A549 (cell line): ENCODE results near the gene RNF2. TPM values are rescaled to one million over a fixed set of nuclear protein-coding genes. Genes with fewer than 3 reads are reported as not detected.

ENCODE experiments used
- ATAC-seq, 2 experiments: fragments of 200-7000 bp in 1 of 2; fragments of >200 bp in 1 of 2; cut with Nextera tagmentation in 1 of 2; cut with Tn5 transposase in 1 of 2; 3 replicates each; pipeline versions ENCODE4 v1.8.0 to v1.9.1; 2018 to 2020; ENCODE audit warnings: mild to moderate bottlenecking in 1 of 2, moderate library complexity in 1 of 2
- CTCF ChIA-PET: fragments of 300-600 bp; sonication (Branson Sonifier 250); formaldehyde crosslinking; extraction: SDS; loops from one replicate; lab custom pipeline; 2021; ENCODE audit warnings: antibody characterized with exemption, inconsistent platforms; lab: Yijun Ruan, JAX
- POLR2A ChIA-PET: fragments of 350-600 bp; formaldehyde crosslinking; extraction: SDS; loops from one replicate; lab custom pipeline; 2021; ENCODE audit warnings: antibody characterized with exemption, inconsistent platforms; lab: Yijun Ruan, JAX
- DNase-seq, 2 experiments: peaks; one replicate each; pipeline versions ENCODE4 v3.0.0 to v3.0.0-alpha.2; 2011 to 2016; ENCODE audit warnings: low read depth in 1 of 2, low spot score in 1 of 2
- FAIRE-seq: peaks from 2 replicates; lab custom pipeline; 2011; peaks lifted over from hg19 to GRCh38; lab: Jason Lieb, UNC
- H3K27ac ChIP-seq, 2 experiments: fragments of >200 bp; sonication (Bioruptor Twin); formaldehyde crosslinking; 3 replicates each; pipeline ENCODE4 v1.5.1; 2016 to 2017
- H3K4me1 ChIP-seq: fragments of >200 bp; sonication (Bioruptor Twin); formaldehyde crosslinking; 3 replicates; pipeline ENCODE4 v1.6.1; 2016
- H3K4me2 ChIP-seq: fragments of >200 bp; sonication (Bioruptor Twin); formaldehyde crosslinking; 3 replicates; pipeline ENCODE4 v1.6.1; 2016
- H3K4me3 ChIP-seq: fragments of >200 bp; sonication (Bioruptor Twin); formaldehyde crosslinking; 3 replicates; pipeline ENCODE4 v1.5.1; 2016
- H3K9me3 ChIP-seq: fragments of >200 bp; sonication (Bioruptor Twin); formaldehyde crosslinking; 3 replicates; pipeline ENCODE4 v1.6.1; 2016
- BHLHE40 ChIP-seq: IDR thresholded peaks from 2 replicates; pipeline ENCODE4 v1.6.1; 2012; ENCODE audit warnings: low read depth, low read length, inconsistent platforms
- CBX8 ChIP-seq: fragments of 200-600 bp; sonication (generic); IDR thresholded peaks from 2 replicates; pipeline ENCODE4 v1.6.1; 2016
- CHD4 ChIP-seq: fragments of 200-600 bp; sonication (generic); IDR thresholded peaks from 2 replicates; pipeline ENCODE4 v1.6.1; 2016; ENCODE audit warnings: antibody characterized with exemption, mild to moderate bottlenecking, borderline replicate concordance
- E2F6 ChIP-seq: IDR thresholded peaks from 2 replicates; pipeline ENCODE4 v1.6.1; 2012; ENCODE audit warnings: low read depth, borderline replicate concordance
- FOXS1 ChIP-seq: fragments of 250-450 bp; sonication (Bioruptor Pico); IDR thresholded peaks from 2 replicates; pipeline ENCODE4 v1.5.0; 2020; ENCODE audit warnings: mild to moderate bottlenecking, moderate library complexity
- HES2 ChIP-seq: fragments of >200 bp; sonication (Bioruptor Twin); formaldehyde crosslinking; IDR thresholded peaks from 2 replicates; pipeline ENCODE4 v1.6.1; 2016
- HOXB13 ChIP-seq: fragments of 250-450 bp; sonication (Bioruptor Pico); IDR thresholded peaks from 2 replicates; pipeline ENCODE4 v1.5.0; 2020; ENCODE audit warnings: low read depth, mild to moderate bottlenecking, moderate library complexity
- JUN ChIP-seq, 2 experiments: fragments of >200 bp; sonication (Bioruptor Twin); formaldehyde crosslinking; IDR thresholded peaks; 2 replicates in 1 of 2; 3 replicates in 1 of 2; pipeline ENCODE4 v1.6.1; 2016 to 2017
- MAFK ChIP-seq: fragments of 450-650 bp; IDR thresholded peaks from 2 replicates; pipeline ENCODE4 v1.6.1; 2014; ENCODE audit not compliant: partially characterized antibody
- NFE2L2 ChIP-seq: fragments of 150-350 bp; conservative IDR thresholded peaks from 2 replicates; pipeline ENCODE4 v1.6.1; 2014; ENCODE audit warnings: low read length
- NPAS2 ChIP-seq: fragments of 250-450 bp; sonication (Bioruptor Pico); IDR thresholded peaks from 2 replicates; pipeline ENCODE4 v1.8.0; 2022; ENCODE audit warnings: mild to moderate bottlenecking, moderate library complexity, borderline replicate concordance
- POLR2A ChIP-seq: IDR thresholded peaks from 2 replicates; pipeline ENCODE4 v1.6.1; 2012; ENCODE audit warnings: mild to moderate bottlenecking, low read length
- POLR2AphosphoS2 ChIP-seq: conservative IDR thresholded peaks from 2 replicates; pipeline ENCODE4 v1.6.1; 2012; ENCODE audit warnings: low read length, improper control_type of control experiment, inconsistent platforms
- RARB ChIP-seq: fragments of 250-450 bp; sonication (Bioruptor Pico); IDR thresholded peaks from 2 replicates; pipeline ENCODE4 v1.8.0; 2021; ENCODE audit warnings: mild to moderate bottlenecking, moderate library complexity
- RCOR1 ChIP-seq: fragments of 150-350 bp; IDR thresholded peaks from 2 replicates; pipeline ENCODE4 v1.6.1; 2014; ENCODE audit warnings: antibody characterized with exemption, low read length, low read depth
- SMC3 ChIP-seq: fragments of >200 bp; sonication (Bioruptor Twin); formaldehyde crosslinking; IDR thresholded peaks from 3 replicates; pipeline ENCODE4 v1.6.1; 2018; ENCODE audit warnings: inconsistent platforms
- SREBF2 ChIP-seq: fragments of 450-650 bp; IDR thresholded peaks from 2 replicates; pipeline ENCODE4 v1.6.1; 2014; ENCODE audit warnings: mild to moderate bottlenecking, moderate library complexity
- TFCP2L1 ChIP-seq: fragments of 250-450 bp; sonication (Bioruptor Pico); IDR thresholded peaks from 2 replicates; pipeline ENCODE4 v1.5.0; 2021; ENCODE audit warnings: mild to moderate bottlenecking
- TP53 ChIP-seq: fragments of 250-450 bp; sonication (Bioruptor Pico); IDR thresholded peaks from 2 replicates; pipeline ENCODE4 v1.5.0; 2021; ENCODE audit warnings: mild to moderate bottlenecking, moderate library complexity
- USF2 ChIP-seq: fragments of 450-650 bp; IDR thresholded peaks from 2 replicates; pipeline ENCODE4 v1.6.1; 2014; ENCODE audit warnings: antibody characterized with exemption
- ZFP36 ChIP-seq: fragments of 450-650 bp; IDR thresholded peaks from 2 replicates; pipeline ENCODE4 v1.6.1; 2014; ENCODE audit warnings: borderline replicate concordance; ENCODE audit not compliant: partially characterized antibody
- ZNF302 ChIP-seq: fragments of 250-450 bp; sonication (Bioruptor Pico); IDR thresholded peaks from 2 replicates; pipeline ENCODE4 v1.9.0; 2021; ENCODE audit warnings: inconsistent platforms, mild to moderate bottlenecking, moderate library complexity
- WGBS: methylation state at CpG from one replicate; pipeline ENCODE4 v1.1.6; 2017; ENCODE audit errors: missing lambda C conversion rate; 5-methylcytosine and 5-hydroxymethylcytosine counted together
- polyA plus RNA-seq, 4 experiments: library from polyadenylated mRNA; depleted of rRNA in 3 of 4; stranded (reverse); fragments of >200 nt; fragmentation: RNase III in 1 of 4; extraction: RNeasy Plus Mini Kit Qiagen cat#74134 plus additional on column Dnase treatment in 1 of 4; gene quantifications; 2 replicates in 3 of 4; 3 replicates in 1 of 4; pipeline ENCODE4 v1.2.3, GENCODE V29; 2011 to 2017
- TF ChIP-seq, protein P1 (sequence below): fragments of >200 bp; sonication (Bioruptor Twin); formaldehyde crosslinking; IDR thresholded peaks from 3 replicates; pipeline ENCODE4 v1.5.1; 2016

The RNF2 gene
- polyA plus RNA-seq, 2 of the 4 experiments (the other 2 are of a cell fraction), result 16.6 to 38.2 TPM

DNA sequence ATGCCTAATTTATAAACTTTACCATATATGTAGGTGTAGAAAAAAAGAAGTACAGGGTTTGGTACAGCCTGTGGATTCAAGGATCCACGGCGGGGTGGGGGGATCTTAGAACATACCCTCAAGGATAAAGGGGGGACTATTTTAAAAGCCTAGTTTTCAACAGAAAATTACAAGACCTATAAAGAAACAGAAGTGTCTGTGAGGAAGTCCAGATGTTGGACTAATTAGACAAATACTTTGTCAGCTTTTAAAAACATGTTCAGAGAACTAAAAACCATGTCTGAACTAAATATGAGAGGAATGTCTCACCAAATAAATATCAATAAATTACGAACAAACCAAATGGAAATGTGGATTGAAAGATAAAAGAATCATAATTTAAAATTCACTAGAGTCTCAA, 59.8 kb downstream of the RNF2 start:
- ChIA-PET CTCF (interaction anchor here (0.6 to 1.4 kb wide), 2 partner anchors 25 to 300 kb away, joined by 3 read pairs; no protein-coding TSS in a partner anchor), POLR2A (no interaction called here)
- H3K4me1 ChIP-seq, result no peaks in the 10 kb centered on the region
- no peak for ATAC-seq
- no peak overlapping the region for H3K4me2 ChIP-seq
- no peak overlapping the region for H3K4me3 ChIP-seq
- TF ChIP-seq CHD4 (no peak), TFCP2L1 (no peak), NPAS2 (CRISPR knock-in tag) (no peak), CBX8 (no peak), E2F6 (no peak)
- peaks cover 15% of the 10 kb centered on the region; the same call in 1 of the 3 replicates for H3K9me3 ChIP-seq
- no peak for FAIRE-seq
- 93% methylated on average over 3 of the region's 3 CpGs for WGBS
- H3K27ac ChIP-seq, result no peak overlapping the region
- DNase-seq, result no peak

- Histone ChIP-seq H3K27ac (no peak overlapping the region), H3K4me2 (no peak overlapping the region), H3K4me3 (no peak overlapping the region), H3K9me3 (peaks cover 15% of the 10 kb centered on the region; the same call in 1 of the 3 replicates), H3K4me1 (no peaks in the 10 kb centered on the region)
- no peak for TF ChIP-seq TP53 (CRISPR knock-in tag)
- TF ChIP-seq SREBF2, result no peak
- TF ChIP-seq POLR2A, result no peak
- TF ChIP-seq RARB, result no peak
- no peak for TF ChIP-seq USF2
- TF ChIP-seq JUN (IDR thresholded peaks at IDR 0.05), result no peak
- TF ChIP-seq FOXS1, result no peak
- TF ChIP-seq SMC3, result no peak
- TF ChIP-seq RCOR1, result no peak
- no peak for TF ChIP-seq POLR2AphosphoS2
- no peak for TF ChIP-seq BHLHE40
- TF ChIP-seq ZNF302 (CRISPR knock-in tag), result no peak
- no peak for TF ChIP-seq MAFK
- TF ChIP-seq HOXB13, result no peak
- TF ChIP-seq HES2, result no peak
- no peak for TF ChIP-seq NFE2L2
- TF ChIP-seq, protein P1, sequence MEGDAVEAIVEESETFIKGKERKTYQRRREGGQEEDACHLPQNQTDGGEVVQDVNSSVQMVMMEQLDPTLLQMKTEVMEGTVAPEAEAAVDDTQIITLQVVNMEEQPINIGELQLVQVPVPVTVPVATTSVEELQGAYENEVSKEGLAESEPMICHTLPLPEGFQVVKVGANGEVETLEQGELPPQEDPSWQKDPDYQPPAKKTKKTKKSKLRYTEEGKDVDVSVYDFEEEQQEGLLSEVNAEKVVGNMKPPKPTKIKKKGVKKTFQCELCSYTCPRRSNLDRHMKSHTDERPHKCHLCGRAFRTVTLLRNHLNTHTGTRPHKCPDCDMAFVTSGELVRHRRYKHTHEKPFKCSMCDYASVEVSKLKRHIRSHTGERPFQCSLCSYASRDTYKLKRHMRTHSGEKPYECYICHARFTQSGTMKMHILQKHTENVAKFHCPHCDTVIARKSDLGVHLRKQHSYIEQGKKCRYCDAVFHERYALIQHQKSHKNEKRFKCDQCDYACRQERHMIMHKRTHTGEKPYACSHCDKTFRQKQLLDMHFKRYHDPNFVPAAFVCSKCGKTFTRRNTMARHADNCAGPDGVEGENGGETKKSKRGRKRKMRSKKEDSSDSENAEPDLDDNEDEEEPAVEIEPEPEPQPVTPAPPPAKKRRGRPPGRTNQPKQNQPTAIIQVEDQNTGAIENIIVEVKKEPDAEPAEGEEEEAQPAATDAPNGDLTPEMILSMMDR, result no peak
- FAIRE-seq (no peak), ATAC-seq (no peak), DNase-seq (peak in 1 of 2 experiments; percentile 19)
- CTCF ChIA-PET, result interaction anchor here (0.6 kb wide), 1 partner anchor 941 kb away, joined by 3 read pairs; no protein-coding TSS in a partner anchor
- POLR2A ChIA-PET, result no interaction called here
Measured at GRCh38 chr1:185108321-185108720, 63.0 kb downstream of the RNF2 start.

DNA sequence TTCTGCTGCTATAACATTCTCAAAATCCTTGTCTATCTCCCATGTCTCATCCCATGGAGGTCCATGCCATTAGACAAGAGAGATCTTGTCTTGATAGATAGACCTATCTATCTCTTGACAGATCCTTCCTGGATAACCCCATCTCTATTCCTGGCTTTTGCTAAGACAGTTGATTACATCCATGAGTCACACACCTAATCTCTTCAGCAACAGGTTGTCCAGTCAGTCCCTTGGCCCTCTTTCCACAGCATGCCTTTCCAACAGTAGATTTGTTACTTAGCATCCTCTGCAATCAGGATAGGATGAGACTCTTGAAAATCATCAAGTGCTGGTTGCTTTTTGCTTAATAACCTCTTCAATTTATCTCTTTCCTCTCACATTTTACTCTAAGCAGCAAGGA, 64.8 kb downstream of the RNF2 start:
- CTCF ChIA-PET, result no interaction called here
- no peaks in the 10 kb centered on the region for H3K4me1 ChIP-seq
- DNase-seq (no peak), ATAC-seq (no peak; a peak in 1 of 6 replicates), FAIRE-seq (no peak)
- H3K4me3 ChIP-seq, result no peak overlapping the region
- POLR2A ChIA-PET, result no interaction called here
- no peak for TF ChIP-seq ZFP36
- no peak overlapping the region for H3K27ac ChIP-seq
- no peak overlapping the region for H3K4me2 ChIP-seq
- H3K9me3 ChIP-seq, result peaks cover 15% of the 10 kb centered on the region; the same call in 1 of the 3 replicates
